Measurements from ENCODE around the gene WHRN.
A peak's percentile ranks its signal among the peaks of the same experiment; 100 is the strongest.

DNA sequence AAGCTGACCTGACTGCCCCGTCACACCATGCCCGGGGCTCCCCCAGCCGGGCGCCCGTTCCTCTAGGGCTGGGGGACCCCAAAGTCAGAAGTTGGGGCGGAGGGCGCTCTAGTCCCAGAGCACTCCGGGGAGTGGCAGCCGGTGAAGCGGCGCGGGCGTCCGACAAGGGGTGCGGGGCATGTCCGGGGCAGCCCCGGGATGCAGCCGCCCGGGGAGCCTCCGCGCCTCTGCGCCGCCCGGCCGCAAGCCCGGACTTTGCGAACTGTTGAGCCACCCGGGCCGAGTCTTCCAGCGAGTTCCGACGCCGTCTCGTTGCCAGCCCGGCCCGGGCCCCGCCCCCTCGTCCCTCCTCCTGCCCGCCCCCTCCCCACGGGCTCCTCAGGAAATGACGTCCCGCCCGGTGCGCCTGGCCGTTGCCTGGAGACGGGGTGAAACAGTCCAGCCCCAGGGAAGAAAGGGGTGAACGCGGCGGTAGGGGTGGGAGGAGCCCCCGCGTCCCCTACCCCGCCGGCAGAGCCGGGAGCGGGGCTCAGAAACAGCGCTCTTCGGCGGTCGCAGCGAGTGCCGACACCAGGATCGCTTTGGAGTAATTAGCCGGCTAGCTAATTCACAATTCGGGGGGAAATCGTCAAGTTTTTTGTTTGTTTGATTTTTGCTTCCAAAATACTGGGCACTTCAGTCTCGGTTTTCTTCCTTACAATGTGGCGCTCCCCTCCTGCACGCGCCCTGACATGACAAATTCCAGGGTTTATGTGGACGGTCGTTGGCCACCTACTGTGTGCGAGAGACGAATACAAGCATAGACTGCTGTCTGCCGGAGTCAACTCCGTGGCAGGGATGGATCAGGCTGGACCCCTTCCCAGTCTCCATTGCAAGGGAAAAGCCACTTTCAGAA lies at the start of gene WHRN:
- TF ChIP-seq POLR2A (IDR thresholded peaks at IDR 0.05) (peak; percentile 68), POLR2AphosphoS5 (IDR thresholded peaks at IDR 0.05) (peak; percentile 57 to 80 (median 60)), EP300 (IDR thresholded peaks at IDR 0.05; ENCODE audit: low read depth) (no peak)
- TF ChIP-seq, protein P1, sequence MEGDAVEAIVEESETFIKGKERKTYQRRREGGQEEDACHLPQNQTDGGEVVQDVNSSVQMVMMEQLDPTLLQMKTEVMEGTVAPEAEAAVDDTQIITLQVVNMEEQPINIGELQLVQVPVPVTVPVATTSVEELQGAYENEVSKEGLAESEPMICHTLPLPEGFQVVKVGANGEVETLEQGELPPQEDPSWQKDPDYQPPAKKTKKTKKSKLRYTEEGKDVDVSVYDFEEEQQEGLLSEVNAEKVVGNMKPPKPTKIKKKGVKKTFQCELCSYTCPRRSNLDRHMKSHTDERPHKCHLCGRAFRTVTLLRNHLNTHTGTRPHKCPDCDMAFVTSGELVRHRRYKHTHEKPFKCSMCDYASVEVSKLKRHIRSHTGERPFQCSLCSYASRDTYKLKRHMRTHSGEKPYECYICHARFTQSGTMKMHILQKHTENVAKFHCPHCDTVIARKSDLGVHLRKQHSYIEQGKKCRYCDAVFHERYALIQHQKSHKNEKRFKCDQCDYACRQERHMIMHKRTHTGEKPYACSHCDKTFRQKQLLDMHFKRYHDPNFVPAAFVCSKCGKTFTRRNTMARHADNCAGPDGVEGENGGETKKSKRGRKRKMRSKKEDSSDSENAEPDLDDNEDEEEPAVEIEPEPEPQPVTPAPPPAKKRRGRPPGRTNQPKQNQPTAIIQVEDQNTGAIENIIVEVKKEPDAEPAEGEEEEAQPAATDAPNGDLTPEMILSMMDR (IDR thresholded peaks at IDR 0.05): no peak

Data from transverse colon (tissue), 4 donors.